ENCODE data around the gene RPS16. TPM values are rescaled to one million over a fixed set of nuclear protein-coding genes. Genes with fewer than 3 reads are reported as not detected.

The RPS16 gene
- total RNA-seq, 6 donors from 2014 or later = 634 to 2,303 (median 1,625) TPM

DNA sequence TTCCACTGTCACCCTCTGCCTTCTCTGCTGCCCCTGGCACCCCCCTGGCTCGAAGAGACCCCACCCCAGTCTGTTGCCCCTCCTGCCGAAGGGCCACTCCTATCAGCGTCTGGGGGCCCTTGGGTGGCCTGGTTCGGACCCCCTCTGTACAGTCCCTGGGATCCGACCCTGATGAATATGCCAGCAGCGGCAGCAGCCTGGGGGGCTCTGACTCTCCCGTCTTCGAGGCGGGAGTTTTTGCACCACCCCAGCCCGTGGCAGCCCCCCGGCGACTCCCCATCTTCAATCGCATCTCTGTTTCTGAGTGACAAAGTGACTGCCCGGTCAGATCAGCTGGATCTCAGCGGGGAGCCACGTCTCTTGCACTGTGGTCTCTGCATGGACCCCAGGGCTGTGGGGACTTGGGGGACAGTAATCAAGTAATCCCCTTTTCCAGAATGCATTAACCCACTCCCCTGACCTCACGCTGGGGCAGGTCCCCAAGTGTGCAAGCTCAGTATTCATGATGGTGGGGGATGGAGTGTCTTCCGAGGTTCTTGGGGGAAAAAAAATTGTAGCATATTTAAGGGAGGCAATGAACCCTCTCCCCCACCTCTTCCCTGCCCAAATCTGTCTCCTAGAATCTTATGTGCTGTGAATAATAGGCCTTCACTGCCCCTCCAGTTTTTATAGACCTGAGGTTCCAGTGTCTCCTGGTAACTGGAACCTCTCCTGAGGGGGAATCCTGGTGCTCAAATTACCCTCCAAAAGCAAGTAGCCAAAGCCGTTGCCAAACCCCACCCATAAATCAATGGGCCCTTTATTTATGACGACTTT is 27.1 kb downstream of the RPS16 start:
- 25 to 40% methylated on average over 7 to 15 of the region's 20 CpGs for WGBS, 2 donors
- H3K4me1 ChIP-seq = peaks cover 33 to 55% (median 42%) of the 10 kb centered on the region in 4 donors

DNA sequence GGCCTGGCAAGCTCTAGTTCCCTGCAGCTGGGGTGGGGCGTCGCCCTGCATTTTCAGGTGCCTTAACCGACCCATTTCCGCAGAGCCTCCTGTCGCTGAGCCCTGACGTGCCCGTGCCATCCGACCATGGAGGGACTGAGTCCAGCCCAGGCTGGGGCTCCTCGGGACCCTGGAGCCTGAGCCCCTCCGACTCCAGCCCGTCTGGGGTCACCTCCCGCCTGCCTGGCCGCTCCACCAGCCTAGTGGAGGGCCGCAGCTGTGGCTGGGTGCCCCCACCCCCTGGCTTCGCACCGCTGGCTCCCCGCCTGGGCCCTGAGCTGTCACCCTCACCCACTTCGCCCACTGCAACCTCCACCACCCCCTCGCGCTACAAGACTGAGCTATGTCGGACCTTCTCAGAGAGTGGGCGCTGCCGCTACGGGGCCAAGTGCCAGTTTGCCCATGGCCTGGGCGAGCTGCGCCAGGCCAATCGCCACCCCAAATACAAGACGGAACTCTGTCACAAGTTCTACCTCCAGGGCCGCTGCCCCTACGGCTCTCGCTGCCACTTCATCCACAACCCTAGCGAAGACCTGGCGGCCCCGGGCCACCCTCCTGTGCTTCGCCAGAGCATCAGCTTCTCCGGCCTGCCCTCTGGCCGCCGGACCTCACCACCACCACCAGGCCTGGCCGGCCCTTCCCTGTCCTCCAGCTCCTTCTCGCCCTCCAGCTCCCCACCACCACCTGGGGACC is 27.9 kb downstream of the RPS16 start:
- no peak for ATAC-seq (ENCODE audit: low FRiP score in 2 of 2)
- peak overlapping the region; percentile 99 to 100 (median 100) for H3K27ac ChIP-seq
- peak; percentile 59 to 91 for DNase-seq
- H3K9me3 ChIP-seq = no peaks in the 10 kb centered on the region
- H3K4me1 ChIP-seq = peaks cover 33 to 55% (median 41%) of the 10 kb centered on the region in 4 donors
- peak overlapping the region; percentile 72 to 92 (median 80) for H3K4me3 ChIP-seq
- TF ChIP-seq POLR2AphosphoS5 (IDR thresholded peaks at IDR 0.05) = peak; percentile 87 to 98
- TF ChIP-seq POLR2A (IDR thresholded peaks at IDR 0.05) = peak; percentile 8 to 71 (median 54)
- TF ChIP-seq, protein P1, sequence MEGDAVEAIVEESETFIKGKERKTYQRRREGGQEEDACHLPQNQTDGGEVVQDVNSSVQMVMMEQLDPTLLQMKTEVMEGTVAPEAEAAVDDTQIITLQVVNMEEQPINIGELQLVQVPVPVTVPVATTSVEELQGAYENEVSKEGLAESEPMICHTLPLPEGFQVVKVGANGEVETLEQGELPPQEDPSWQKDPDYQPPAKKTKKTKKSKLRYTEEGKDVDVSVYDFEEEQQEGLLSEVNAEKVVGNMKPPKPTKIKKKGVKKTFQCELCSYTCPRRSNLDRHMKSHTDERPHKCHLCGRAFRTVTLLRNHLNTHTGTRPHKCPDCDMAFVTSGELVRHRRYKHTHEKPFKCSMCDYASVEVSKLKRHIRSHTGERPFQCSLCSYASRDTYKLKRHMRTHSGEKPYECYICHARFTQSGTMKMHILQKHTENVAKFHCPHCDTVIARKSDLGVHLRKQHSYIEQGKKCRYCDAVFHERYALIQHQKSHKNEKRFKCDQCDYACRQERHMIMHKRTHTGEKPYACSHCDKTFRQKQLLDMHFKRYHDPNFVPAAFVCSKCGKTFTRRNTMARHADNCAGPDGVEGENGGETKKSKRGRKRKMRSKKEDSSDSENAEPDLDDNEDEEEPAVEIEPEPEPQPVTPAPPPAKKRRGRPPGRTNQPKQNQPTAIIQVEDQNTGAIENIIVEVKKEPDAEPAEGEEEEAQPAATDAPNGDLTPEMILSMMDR (IDR thresholded peaks at IDR 0.05) = peak in 1 of 6 experiments; percentile 0
- peak in 1 of 4 donors; percentile 8 for TF ChIP-seq EP300 (IDR thresholded peaks at IDR 0.05)
- 17 to 35% methylated on average over 8 to 37 of the region's 40 CpGs for WGBS, 2 donors
- H3K27me3 ChIP-seq = no peaks in the 10 kb centered on the region
- H3K36me3 ChIP-seq = peaks cover 11 to 23% (median 15%) of the 10 kb centered on the region in 4 donors

More for the DNA sequence above, 27.1 kb downstream of the RPS16 start:
- ATAC-seq (ENCODE audit: low FRiP score in 2 of 2) (no peak), DNase-seq (peak in 1 of 2 donors; percentile 87)
- H3K9me3 ChIP-seq = no peaks in the 10 kb centered on the region
- peaks cover 11 to 23% (median 15%) of the 10 kb centered on the region in 4 donors for H3K36me3 ChIP-seq
- H3K27me3 ChIP-seq = no peaks in the 10 kb centered on the region
- H3K4me3 ChIP-seq = peak overlapping the region; percentile 72 to 92 (median 80)
- peak in 3 of 4 donors; percentile 20 to 22 (median 22) for TF ChIP-seq POLR2A (IDR thresholded peaks at IDR 0.05)
- no peak for TF ChIP-seq EP300 (IDR thresholded peaks at IDR 0.05)
- peak; percentile 72 to 96 for TF ChIP-seq POLR2AphosphoS5 (IDR thresholded peaks at IDR 0.05)
- TF ChIP-seq, protein P1 (IDR thresholded peaks at IDR 0.05) = no peak
- H3K27ac ChIP-seq = peak overlapping the region; percentile 99 to 100 (median 100)

DNA sequence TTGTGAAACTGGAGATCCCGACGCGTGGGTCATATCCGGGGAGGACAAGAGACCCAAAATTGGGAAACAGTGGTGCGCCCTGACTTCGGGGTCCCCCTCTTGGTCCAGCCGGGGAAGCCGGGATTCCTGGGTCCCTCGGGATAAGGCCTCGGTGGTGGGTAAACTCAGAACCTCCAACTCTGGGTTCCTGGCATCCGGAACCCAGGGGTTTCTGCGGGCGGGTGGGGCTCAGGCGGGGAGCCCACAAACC is 28.4 kb downstream of the RPS16 start:
- WGBS, 2 donors = 0% methylated on average over 13 of the region's 14 CpGs; no CpG with 5 or more reads in 1 of the 2 donors

DNA sequence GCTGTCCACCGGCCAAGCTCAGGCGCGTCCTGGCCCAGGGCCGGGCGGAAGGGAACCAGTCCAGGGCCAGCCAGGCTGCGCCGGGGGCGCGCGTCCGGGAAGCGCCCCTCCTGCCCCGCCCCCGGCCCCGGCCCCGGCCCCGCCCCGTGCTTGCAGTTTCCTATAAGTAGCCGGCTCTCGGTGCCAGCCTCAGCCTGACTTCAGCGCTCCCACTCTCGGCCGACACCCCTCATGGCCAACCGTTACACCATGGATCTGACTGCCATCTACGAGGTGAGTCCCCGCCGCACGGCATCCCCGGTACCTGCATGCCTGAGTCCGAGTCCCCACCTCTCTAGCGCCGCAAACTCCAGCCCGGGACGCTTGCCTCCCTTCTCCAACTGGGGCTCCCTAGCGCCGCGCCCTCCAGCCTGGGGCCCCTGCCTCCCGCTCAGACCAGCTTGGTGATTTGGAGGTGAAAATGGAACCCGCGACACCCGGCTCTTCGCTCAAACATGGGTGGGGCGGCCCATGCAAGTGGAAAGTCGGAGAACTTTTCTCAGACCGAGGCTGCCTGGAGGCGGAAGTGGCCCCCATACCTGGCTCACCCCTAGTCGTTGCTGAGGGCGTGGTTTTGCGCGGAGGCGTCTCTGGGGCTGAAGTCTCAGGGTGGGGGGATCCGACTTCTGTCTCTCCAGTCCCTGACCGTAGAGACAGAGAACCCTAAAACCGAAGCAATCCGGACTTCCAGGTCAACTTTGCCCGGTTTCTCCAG is 28.9 kb downstream of the RPS16 start, which contains the start of gene ZFP36:
Gene ZFP36 (plus strand): TSS at position 192 of the 754 bp plus-strand sequence. CDS start 58 bp downstream, at position 250.
- WGBS, 2 donors = 2% methylated on average over 39 of the region's 56 CpGs; no CpG with 5 or more reads in 1 of the 2 donors
- peaks cover 38 to 61% (median 49%) of the 10 kb centered on the region in 4 donors for H3K4me1 ChIP-seq
- peaks cover 11 to 23% (median 15%) of the 10 kb centered on the region in 4 donors for H3K36me3 ChIP-seq
- ATAC-seq (ENCODE audit: low FRiP score in 2 of 2) = peak; percentile 46 to 62
- peak within 1 kb of the TSS; percentile 99 to 100 (median 100) for H3K27ac ChIP-seq
- no peaks in the 10 kb centered on the region for H3K9me3 ChIP-seq
- TF ChIP-seq, protein P1 (IDR thresholded peaks at IDR 0.05) = peak in 1 of 6 experiments; percentile 4
- TF ChIP-seq EP300 (IDR thresholded peaks at IDR 0.05) (peak in 2 of 4 donors; percentile 54 to 92), POLR2AphosphoS5 (IDR thresholded peaks at IDR 0.05) (peak; percentile 100), POLR2A (IDR thresholded peaks at IDR 0.05) (peak; percentile 96 to 100 (median 99))
- H3K27me3 ChIP-seq = no peaks in the 10 kb centered on the region
- peak within 1 kb of the TSS; percentile 72 to 92 (median 80) for H3K4me3 ChIP-seq
- DNase-seq = peak; percentile 93 to 98

More for the DNA sequence above, 28.4 kb downstream of the RPS16 start:
- Histone ChIP-seq H3K4me3 (peak overlapping the region; percentile 72 to 92 (median 80)), H3K9me3 (no peaks in the 10 kb centered on the region), H3K36me3 (peaks cover 11 to 23% (median 15%) of the 10 kb centered on the region in 4 donors), H3K27ac (peak overlapping the region; percentile 99 to 100 (median 100)), H3K27me3 (no peaks in the 10 kb centered on the region), H3K4me1 (peaks cover 33 to 57% (median 44%) of the 10 kb centered on the region in 4 donors)
- ATAC-seq (ENCODE audit: low FRiP score in 2 of 2) (no peak), DNase-seq (no peak)
- no peak for TF ChIP-seq POLR2A (IDR thresholded peaks at IDR 0.05)
- TF ChIP-seq POLR2AphosphoS5 (IDR thresholded peaks at IDR 0.05) = no peak
- TF ChIP-seq EP300 (IDR thresholded peaks at IDR 0.05) = no peak
- TF ChIP-seq, protein P1 (IDR thresholded peaks at IDR 0.05) = no peak
